Suprapubic skin (tissue), 4 donors: Measurements from ENCODE around the gene COL25A1. TPM values are rescaled to one million over a fixed set of nuclear protein-coding genes. Genes with fewer than 3 reads are reported as not detected.

Experiments
- DNase-seq, 2 donors: peaks; one replicate each; pipeline ENCODE4 v3.0.0-alpha.2; 2019; ENCODE audit warnings: low spot score in 2 of 2
- H3K27ac ChIP-seq: fragments of 200-600 bp; sonication (generic); one replicate; pipeline ENCODE4 v1.5.1; 2019
- H3K27me3 ChIP-seq: fragments of 200-600 bp; sonication (generic); one replicate; pipeline ENCODE4 v1.5.1; 2019
- H3K36me3 ChIP-seq: fragments of 200-600 bp; sonication (generic); one replicate; pipeline ENCODE4 v1.5.1; 2019
- H3K4me1 ChIP-seq: fragments of 200-600 bp; sonication (generic); one replicate; pipeline ENCODE4 v1.5.1; 2019
- H3K4me3 ChIP-seq: fragments of 200-600 bp; sonication (generic); one replicate; pipeline ENCODE4 v1.5.1; 2019; ENCODE audit warnings: mild to moderate bottlenecking
- H3K9me3 ChIP-seq: fragments of 200-600 bp; sonication (generic); one replicate; pipeline ENCODE4 v1.5.1; 2019
- EP300 ChIP-seq: sonication (generic); formaldehyde crosslinking; IDR thresholded peaks from one replicate; pipeline ENCODE4 v1.6.1; 2017; ENCODE audit warnings: antibody characterized with exemption
- POLR2A ChIP-seq, 2 donors: fragments of 450-650 bp; IDR thresholded peaks; one replicate each; pipeline ENCODE4 v1.6.1; 2017; ENCODE audit warnings: antibody characterized with exemption in 2 of 2, mild to moderate bottlenecking in 2 of 2, moderate library complexity in 2 of 2
- POLR2AphosphoS5 ChIP-seq, 3 donors: sonication (generic); formaldehyde crosslinking; IDR thresholded peaks; one replicate each; pipeline ENCODE4 v1.6.1; 2017; ENCODE audit warnings: antibody characterized with exemption in 3 of 3
- WGBS: methylation state at CpG from one replicate; pipeline ENCODE4 v1.1.5; 2018; 5-methylcytosine and 5-hydroxymethylcytosine counted together
- total RNA-seq, 4 donors: library from RNA; depleted of rRNA; stranded (reverse); fragments of >200 nt; gene quantifications; one replicate each; pipeline ENCODE4 v1.1.0, GENCODE V29; 2016
- TF ChIP-seq, protein P1 (sequence below), 2 donors: fragments of 200-600 bp in 1 of 2; fragments of 450-650 bp in 1 of 2; sonication (generic) in 1 of 2; IDR thresholded peaks; one replicate each; pipeline ENCODE4 v1.5.1; 2016 to 2019; ENCODE audit warnings: antibody characterized with exemption in 2 of 2, mild to moderate bottlenecking in 1 of 2, moderate library complexity in 1 of 2

COL25A1 gene
- total RNA-seq, 4 donors from 2014 or later, result 0.30 to 1.4 (median 1.0) TPM

DNA sequence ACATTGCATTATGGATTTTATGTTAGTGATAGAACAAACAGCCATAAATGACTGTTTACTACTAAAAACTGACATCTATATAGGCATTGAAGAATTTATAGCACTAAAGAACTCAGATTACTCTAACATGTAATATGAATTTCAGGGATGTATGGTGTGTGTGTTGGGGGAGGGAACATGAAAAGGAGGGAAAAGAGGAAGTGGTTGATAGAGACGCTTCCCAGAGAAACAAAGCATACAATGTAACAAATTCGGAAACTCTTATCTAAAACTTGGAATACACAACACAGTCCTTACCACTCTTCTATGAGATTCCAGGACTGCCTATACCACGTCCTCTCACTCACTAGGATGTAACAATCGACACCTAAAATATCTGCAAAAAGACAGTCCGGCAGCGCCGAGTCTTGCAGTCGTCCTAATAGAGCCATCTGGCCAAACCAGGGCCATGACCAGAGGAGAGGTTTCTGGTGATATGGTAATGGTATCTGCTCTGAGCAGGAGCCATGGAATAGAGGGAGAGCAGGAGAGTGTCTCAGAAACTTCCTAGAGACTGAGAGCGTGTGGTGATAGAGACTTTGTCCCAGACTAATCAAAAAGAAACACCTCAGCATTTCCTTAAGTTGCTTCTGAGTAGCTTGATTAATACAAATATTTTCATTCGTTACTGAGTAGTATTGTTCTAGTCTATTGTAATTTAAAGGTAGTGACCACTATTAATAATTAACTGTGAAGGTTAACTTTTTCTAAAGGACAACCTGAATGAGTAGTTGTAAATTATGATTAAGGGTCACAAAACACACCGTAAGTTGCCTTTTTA, 287.7 kb downstream of the COL25A1 start:
- no peaks in the 10 kb centered on the region for H3K36me3 ChIP-seq
- no peak for TF ChIP-seq POLR2AphosphoS5 (IDR thresholded peaks at IDR 0.05)
- DNase-seq, result no peak
- H3K27ac ChIP-seq, result no peak overlapping the region
- 86% methylated on average over 11 of the region's 11 CpGs for WGBS
- H3K4me1 ChIP-seq, result peaks cover 9% of the 10 kb centered on the region
- H3K27me3 ChIP-seq, result no peaks in the 10 kb centered on the region
- H3K9me3 ChIP-seq, result no peaks in the 10 kb centered on the region
- no peak overlapping the region for H3K4me3 ChIP-seq

DNA sequence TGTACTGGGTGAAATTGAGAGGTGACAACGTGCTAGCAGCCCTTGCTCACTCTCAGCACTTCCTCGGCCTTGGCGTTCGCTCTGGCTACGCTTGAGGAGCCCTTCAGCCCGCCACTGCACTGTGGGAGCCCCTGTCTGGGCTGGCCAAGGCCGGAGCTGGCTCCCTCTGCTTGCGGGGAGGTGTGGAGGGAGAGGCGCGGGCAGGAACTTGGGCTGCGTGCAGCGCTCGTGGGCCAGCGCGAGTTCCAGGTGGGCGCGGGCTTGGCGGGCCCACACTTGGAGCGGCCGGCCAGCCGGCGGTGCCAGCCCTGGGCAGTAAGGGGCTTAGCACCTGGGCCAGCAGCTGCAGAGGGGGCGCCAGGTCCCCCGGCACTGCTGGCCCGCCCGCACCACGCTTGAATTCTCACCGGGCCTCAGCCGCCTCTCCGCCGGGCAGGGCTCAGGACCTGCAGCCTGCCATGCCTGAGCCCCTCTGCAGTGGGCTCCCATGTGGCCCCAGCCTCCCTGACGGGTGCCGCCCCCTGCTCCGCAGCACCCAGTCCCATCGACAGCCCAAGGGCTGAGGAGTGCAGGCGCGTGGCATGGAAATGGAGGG, 290.1 kb downstream of the COL25A1 start:
- no peak for DNase-seq
- Histone ChIP-seq H3K36me3 (no peaks in the 10 kb centered on the region), H3K4me1 (peaks cover 14% of the 10 kb centered on the region), H3K27ac (no peak overlapping the region), H3K4me3 (no peak overlapping the region), H3K27me3 (no peaks in the 10 kb centered on the region), H3K9me3 (no peaks in the 10 kb centered on the region)
- WGBS, result 91% methylated on average over 10 of the region's 37 CpGs
- TF ChIP-seq EP300 (no peak), POLR2A (IDR thresholded peaks at IDR 0.05) (no peak), POLR2AphosphoS5 (IDR thresholded peaks at IDR 0.05) (no peak)
- TF ChIP-seq, protein P1, sequence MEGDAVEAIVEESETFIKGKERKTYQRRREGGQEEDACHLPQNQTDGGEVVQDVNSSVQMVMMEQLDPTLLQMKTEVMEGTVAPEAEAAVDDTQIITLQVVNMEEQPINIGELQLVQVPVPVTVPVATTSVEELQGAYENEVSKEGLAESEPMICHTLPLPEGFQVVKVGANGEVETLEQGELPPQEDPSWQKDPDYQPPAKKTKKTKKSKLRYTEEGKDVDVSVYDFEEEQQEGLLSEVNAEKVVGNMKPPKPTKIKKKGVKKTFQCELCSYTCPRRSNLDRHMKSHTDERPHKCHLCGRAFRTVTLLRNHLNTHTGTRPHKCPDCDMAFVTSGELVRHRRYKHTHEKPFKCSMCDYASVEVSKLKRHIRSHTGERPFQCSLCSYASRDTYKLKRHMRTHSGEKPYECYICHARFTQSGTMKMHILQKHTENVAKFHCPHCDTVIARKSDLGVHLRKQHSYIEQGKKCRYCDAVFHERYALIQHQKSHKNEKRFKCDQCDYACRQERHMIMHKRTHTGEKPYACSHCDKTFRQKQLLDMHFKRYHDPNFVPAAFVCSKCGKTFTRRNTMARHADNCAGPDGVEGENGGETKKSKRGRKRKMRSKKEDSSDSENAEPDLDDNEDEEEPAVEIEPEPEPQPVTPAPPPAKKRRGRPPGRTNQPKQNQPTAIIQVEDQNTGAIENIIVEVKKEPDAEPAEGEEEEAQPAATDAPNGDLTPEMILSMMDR (IDR thresholded peaks at IDR 0.05), result no peak

DNA sequence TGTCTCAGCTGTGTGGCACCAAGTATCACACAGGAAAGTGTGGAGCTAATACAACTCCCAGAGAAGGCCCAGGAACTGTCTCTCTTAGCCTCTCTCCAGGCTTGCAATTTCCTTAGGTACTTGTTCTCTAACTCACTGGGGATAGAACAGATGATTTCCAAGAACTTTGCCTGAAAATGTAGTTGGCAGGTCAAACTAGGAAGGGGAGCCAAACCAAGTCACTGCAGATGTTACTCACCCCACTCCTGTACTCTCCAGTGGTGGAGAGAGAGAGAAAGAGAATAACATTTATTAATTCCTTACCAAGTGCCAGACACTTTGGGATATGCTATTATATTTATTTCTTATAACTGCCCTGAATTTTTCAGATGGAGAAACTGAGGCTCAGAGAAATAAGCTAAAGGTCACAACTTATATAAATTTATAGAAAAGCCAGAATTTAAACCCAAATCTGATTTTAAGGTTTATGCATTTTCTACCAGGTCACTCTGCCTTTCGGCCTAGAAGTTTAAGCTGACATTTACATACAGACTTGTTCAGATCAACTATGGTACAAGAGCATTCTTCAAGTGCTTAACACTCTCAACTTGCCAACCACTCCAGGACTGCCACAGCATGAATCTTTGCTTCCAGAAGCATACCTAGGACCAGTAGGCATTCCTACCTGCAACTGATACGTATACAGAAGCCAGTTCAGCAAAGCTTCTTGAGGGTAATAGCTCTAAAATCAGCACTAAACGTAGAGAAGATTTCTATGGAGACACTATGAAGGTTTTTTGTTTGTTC, 291.0 kb downstream of the COL25A1 start:
- DNase-seq, result no peak
- no peaks in the 10 kb centered on the region for H3K9me3 ChIP-seq
- peaks cover 14% of the 10 kb centered on the region for H3K4me1 ChIP-seq
- H3K36me3 ChIP-seq, result no peaks in the 10 kb centered on the region
- H3K27ac ChIP-seq, result no peak overlapping the region
- H3K27me3 ChIP-seq, result no peaks in the 10 kb centered on the region
- TF ChIP-seq, protein P1 (IDR thresholded peaks at IDR 0.05), result no peak
- TF ChIP-seq POLR2A (IDR thresholded peaks at IDR 0.05) (no peak), EP300 (no peak), POLR2AphosphoS5 (IDR thresholded peaks at IDR 0.05) (no peak)
- 97% methylated on average over 3 of the region's 3 CpGs for WGBS
- no peak overlapping the region for H3K4me3 ChIP-seq

DNA sequence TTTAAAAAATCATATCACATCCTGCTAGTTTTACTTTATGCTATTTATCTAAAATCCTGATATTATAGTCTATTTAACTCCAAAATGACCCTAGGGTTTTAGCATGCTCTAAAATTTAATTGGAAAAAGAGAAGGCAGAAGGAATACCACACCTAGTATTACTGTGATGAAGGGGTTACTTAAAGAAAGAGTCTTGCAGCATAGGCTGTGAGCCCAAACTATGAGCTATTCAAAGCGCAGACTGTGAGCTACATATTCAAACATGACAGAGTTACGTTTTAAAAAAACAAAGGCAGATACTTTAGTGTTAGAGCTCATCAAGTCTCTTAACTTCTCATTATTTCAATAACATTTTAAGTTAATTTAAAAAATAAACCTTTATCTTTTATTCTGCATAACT, 291.9 kb downstream of the COL25A1 start:
- no peak overlapping the region for H3K4me3 ChIP-seq
- TF ChIP-seq, protein P1 (IDR thresholded peaks at IDR 0.05), result no peak
- TF ChIP-seq POLR2AphosphoS5 (IDR thresholded peaks at IDR 0.05) (no peak), POLR2A (IDR thresholded peaks at IDR 0.05) (no peak), EP300 (no peak)
- 27% methylated on average over 2 of the region's 2 CpGs for WGBS

DNA sequence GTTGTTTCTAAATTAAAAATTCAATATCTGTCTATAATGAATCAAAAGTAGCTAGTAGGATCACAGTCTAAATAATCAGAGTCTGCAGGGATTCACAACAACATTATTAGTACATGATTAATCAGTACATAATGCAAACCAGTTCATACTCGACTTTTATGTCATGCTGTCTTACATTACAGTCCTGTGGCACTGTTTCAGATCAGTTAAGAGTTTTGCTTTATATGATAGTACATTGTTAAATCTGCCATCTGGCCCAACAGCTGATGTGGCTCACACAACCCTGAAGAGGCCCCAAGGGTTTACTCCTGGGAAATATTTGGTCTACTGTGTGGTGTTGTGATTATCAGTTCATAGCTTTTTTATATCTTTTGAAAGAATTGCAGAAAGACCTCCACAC, 292.5 kb downstream of the COL25A1 start:
- DNase-seq, result no peak
- no peaks in the 10 kb centered on the region for H3K36me3 ChIP-seq
- H3K27ac ChIP-seq, result no peak overlapping the region
- no peak overlapping the region for H3K4me3 ChIP-seq
- H3K4me1 ChIP-seq, result peaks cover 14% of the 10 kb centered on the region
- TF ChIP-seq POLR2AphosphoS5 (IDR thresholded peaks at IDR 0.05), result no peak
- TF ChIP-seq, protein P1 (IDR thresholded peaks at IDR 0.05), result no peak
- TF ChIP-seq POLR2A (IDR thresholded peaks at IDR 0.05), result no peak
- TF ChIP-seq EP300, result no peak
- no peaks in the 10 kb centered on the region for H3K9me3 ChIP-seq
- no peaks in the 10 kb centered on the region for H3K27me3 ChIP-seq
- 13% methylated on average over 1 of the region's 1 CpG for WGBS

More for the DNA sequence above, 291.9 kb downstream of the COL25A1 start:
- no peaks in the 10 kb centered on the region for H3K27me3 ChIP-seq
- peaks cover 14% of the 10 kb centered on the region for H3K4me1 ChIP-seq
- H3K9me3 ChIP-seq, result no peaks in the 10 kb centered on the region
- no peak for DNase-seq
- H3K36me3 ChIP-seq, result no peaks in the 10 kb centered on the region
- no peak overlapping the region for H3K27ac ChIP-seq
